GM18517 (cell line): Measurements from ENCODE around the gene KCND1.

Experiments used
- ATAC-seq: cut with Tn5 transposase; IDR thresholded peaks from one replicate; pipeline ENCODE4 v1.9.1; 2021; ENCODE audit warnings: mild to moderate bottlenecking, moderate library complexity; ENCODE audit not compliant: unreplicated experiment

Gene KCND1

DNA sequence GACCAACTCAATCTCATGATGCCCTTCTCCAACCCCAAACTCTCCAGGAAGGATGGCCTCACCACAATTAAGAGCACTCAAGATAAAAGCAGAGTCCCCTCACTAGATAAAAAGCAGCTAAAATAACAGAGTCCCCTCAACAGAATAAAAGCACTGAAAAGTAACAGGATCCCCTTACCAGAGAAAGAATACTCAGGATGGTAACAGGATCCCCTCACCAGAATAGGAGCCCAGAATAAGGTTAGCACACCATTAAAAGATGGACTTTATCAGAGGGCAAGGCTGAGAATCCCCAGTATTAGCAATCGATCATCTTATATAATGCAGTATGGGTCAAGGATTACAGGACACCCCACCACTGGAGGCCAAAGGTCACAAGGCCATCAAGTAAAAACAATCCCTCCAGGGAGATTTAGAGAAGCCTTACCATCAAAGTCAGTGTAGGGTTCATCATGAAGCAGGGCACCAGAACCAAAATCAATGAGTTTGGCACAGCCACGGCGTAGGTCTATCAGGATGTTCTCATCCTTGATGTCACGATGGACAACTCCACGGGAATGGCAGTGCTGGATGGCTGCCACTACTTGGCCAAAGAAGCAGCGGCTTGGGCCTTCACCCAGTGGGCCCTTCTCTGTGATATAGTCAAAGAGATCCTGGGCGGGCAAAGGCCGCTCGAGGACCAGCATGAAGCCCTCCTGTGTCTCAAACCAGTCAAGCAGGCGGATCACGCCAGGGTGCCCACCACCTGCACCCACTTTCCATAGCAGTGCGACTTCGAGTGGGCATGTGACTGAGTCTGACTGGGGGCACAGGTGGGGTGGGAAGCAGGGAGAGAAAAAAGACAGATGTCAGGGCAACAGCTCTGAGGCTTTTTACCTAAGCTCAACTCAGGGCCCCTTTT is 56.8 kb downstream of the KCND1 start:
- ATAC-seq: no peak

DNA sequence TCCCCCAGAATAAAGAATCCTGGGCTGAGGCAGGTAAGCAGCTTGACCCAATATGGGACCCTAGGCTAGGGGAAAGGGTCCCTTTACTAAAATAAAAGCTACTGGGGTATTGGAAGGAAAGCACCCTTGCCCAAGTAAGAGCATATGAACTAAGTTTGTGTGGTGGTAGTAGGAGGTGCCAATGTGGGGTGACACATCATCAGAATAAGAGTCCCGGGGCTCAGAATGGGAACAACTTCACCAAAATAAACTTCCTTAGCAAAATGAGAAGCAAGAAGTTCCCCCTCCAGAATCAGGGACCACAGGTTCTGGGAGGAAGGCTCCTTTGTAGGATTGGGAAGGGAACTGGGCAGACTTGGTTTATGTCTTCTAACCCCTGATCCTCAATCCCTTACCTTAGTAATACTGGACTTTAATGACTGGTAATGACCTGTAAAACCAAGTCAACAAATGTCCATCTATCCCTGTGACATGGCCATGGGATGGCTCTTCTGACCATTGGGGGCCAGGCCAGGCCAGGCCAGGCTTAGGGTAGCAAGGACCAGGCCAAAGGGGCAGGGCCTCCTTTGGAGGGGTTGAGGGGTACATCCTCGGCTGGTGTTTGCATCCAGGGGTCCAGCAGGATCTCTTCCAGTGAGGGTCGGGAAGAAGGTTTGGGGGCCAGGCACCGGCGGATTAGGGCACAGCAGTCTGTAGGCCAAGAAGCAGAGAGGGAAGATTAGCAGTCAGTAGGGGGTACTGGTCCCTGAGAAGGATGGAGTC is 57.9 kb downstream of the KCND1 start:
- no peak for ATAC-seq

DNA sequence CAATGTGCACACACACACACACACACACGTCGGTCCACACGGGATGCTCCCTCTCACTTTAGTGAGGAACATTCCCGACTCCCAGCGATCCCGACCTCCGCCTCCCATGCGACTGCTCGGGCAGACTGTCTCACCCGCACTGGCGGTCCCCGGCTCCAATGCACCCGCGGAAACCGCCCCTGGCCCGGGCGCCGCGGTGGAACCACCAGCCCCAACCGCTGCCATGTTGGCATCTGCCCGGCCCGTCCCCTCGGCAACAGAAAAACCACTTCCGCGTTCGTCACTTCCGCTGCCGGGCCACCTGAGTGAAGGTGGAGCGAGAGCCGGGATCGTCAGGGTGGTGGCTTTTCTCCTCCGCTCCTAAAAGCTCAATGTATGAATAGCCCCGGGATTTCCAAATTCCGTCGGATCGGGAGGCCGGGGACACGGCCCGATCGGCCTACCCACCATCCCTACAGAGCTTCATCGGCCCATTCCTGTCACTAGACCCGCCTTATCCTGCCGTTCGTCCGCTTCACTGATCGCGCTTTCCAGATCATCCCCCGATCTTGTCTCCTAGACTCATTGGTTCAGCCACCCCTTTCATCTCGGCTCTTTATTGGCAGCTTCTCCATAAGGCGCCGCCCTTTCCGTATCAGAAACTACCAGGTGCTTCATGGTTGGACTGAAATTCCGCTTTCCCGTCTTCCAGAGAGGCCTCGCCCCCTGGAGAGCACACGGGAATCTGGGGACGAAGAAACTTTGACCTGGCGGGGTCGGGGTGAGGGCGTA is 60.0 kb downstream of the KCND1 start, which contains the start of gene SLC35A2:
TSS of gene SLC35A2 (minus strand) at position 235 of the 771 bp plus-strand sequence. CDS start at position 225, 10 bp downstream.
- peak; percentile 54 for ATAC-seq
